ENCODE data around the gene TPTE2. TPM values are rescaled to one million over a fixed set of nuclear protein-coding genes. Genes with fewer than 3 reads are reported as not detected.
"Not testable (repeated sequence)": the region's sequence is repeated elsewhere in the genome, so short reads cannot be mapped to it uniquely, and the experiment has no call there.

TPTE2 gene
- total and polyA plus RNA-seq, 9 of the 15 experiments (the other 6 are each of a cell fraction or from before 2014, with no cell fraction given), result not detected

DNA sequence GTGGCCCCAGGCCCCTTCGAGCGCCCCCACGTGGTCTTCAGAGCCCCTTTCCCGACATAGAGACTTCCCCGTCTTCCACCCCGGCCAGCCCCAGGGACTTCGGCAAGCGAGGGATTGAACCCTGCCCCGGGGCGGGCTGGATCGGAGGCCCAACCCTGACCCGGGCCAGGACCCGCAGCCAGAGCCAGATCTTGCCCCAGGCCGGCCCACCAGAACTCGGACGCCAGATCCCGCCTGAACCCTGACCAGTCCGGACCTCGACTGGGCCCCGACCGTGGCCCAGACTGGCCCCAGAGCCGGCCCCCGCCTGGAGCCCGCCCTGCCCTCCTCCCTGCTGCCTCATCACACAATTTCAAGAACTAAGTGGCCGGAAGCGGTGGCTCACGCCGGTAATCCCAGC, 253 bp upstream of the TPTE2 start (continued):
- TF ChIP-seq PBX2 (CRISPR knock-in tag; IDR thresholded peaks at IDR 0.05; ENCODE audit: low read depth) (no peak), PBX2 (tag; conservative IDR thresholded peaks at IDR 0.05; ENCODE audit: low read depth) (no peak)

- WGBS (ENCODE audit: insufficient coverage, low coverage, missing lambda C conversion rate), result 87% methylated on average over 3 of the region's 22 CpGs
- H2AFZ ChIP-seq (ENCODE audit: low read depth, low read length); CTCF ChIA-PET (ENCODE audit: low intra/inter-chr PET ratio); H3K27ac ChIP-seq (ENCODE audit: extremely low read depth, low read depth, low read length); H3K4me1 ChIP-seq (replicated peaks in 1 of 2; ENCODE audit: control insufficient read depth in 2 of 2, insufficient read depth in 2 of 2, low read length in 2 of 2); H3K9me3 ChIP-seq (replicated peaks; ENCODE audit: control insufficient read depth, insufficient read depth, low read depth, low read length); ATAC-seq; H3K36me3 ChIP-seq (ENCODE audit: control insufficient read depth, insufficient read depth, low read length); DNase-seq (ENCODE audit: extremely low read depth in 1 of 4, low spot score in 3 of 4); in situ Hi-C loops (cut with MboI); FAIRE-seq; POLR2A ChIA-PET; H3K79me2 ChIP-seq (ENCODE audit: control insufficient read depth, insufficient read depth, low read length); BruUV-seq (replicated peaks); intact Hi-C loops (cut with micrococcal nuclease); H3K9ac ChIP-seq (ENCODE audit: insufficient read depth in 1 of 2, low read depth in 2 of 2, low read length in 2 of 2); H3K4me2 ChIP-seq (ENCODE audit: insufficient read depth, low read length); H4K20me1 ChIP-seq (replicated peaks; ENCODE audit: control insufficient read depth, insufficient read depth, low read length); H3K27me3 ChIP-seq (ENCODE audit: control insufficient read depth in 2 of 2, insufficient read depth in 2 of 2, low read length in 2 of 2); H3K4me3 ChIP-seq; H3K9me1 ChIP-seq (ENCODE audit: control insufficient read depth, insufficient read depth, low read length): not testable (repeated sequence)
These were observed 660 bp downstream of the TPTE2 start for GRCh38 chr13:19560672-19561071.

DNA sequence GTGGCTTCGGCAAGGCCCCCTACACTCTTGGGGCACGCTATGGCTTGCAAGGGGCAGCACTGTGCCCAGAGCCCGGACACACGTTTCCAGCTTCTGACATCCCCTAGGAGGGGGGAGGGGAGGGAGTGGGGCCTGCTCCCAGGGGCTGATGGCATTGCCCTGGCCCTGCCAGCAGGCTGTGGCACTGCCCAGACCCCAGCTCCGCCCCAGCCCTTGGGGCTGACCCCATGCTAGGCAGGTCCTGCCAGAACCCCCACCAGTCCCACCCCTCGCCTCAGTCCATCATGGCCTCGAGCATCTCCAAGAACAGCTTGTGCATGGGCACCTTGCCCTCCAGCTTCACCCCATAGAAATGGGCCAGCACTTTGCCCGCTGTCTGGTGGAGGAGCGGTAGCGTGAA, 1.6 kb downstream of the TPTE2 start:
- H4K20me1 ChIP-seq (replicated peaks; ENCODE audit: control insufficient read depth, insufficient read depth, low read length); H2AFZ ChIP-seq (ENCODE audit: low read depth, low read length); CTCF ChIA-PET (ENCODE audit: low intra/inter-chr PET ratio); H3K4me2 ChIP-seq (ENCODE audit: insufficient read depth, low read length); DNase-seq (ENCODE audit: extremely low read depth in 1 of 4, low spot score in 3 of 4); H3K4me1 ChIP-seq (replicated peaks in 1 of 2; ENCODE audit: control insufficient read depth in 2 of 2, insufficient read depth in 2 of 2, low read length in 2 of 2); H3K79me2 ChIP-seq (ENCODE audit: control insufficient read depth, insufficient read depth, low read length); intact Hi-C loops (cut with micrococcal nuclease); H3K9me3 ChIP-seq (replicated peaks; ENCODE audit: control insufficient read depth, insufficient read depth, low read depth, low read length); ATAC-seq; H3K4me3 ChIP-seq; H3K9me1 ChIP-seq (ENCODE audit: control insufficient read depth, insufficient read depth, low read length); in situ Hi-C loops (cut with MboI); POLR2A ChIA-PET; H3K27me3 ChIP-seq (ENCODE audit: control insufficient read depth in 2 of 2, insufficient read depth in 2 of 2, low read length in 2 of 2); FAIRE-seq; H3K36me3 ChIP-seq (ENCODE audit: control insufficient read depth, insufficient read depth, low read length); BruUV-seq (replicated peaks); H3K9ac ChIP-seq (ENCODE audit: insufficient read depth in 1 of 2, low read depth in 2 of 2, low read length in 2 of 2); H3K27ac ChIP-seq (ENCODE audit: extremely low read depth, low read depth, low read length): not testable (repeated sequence)
- WGBS (ENCODE audit: insufficient coverage, low coverage, missing lambda C conversion rate), result no CpG with 5 or more reads among the region's 10 CpGs

DNA sequence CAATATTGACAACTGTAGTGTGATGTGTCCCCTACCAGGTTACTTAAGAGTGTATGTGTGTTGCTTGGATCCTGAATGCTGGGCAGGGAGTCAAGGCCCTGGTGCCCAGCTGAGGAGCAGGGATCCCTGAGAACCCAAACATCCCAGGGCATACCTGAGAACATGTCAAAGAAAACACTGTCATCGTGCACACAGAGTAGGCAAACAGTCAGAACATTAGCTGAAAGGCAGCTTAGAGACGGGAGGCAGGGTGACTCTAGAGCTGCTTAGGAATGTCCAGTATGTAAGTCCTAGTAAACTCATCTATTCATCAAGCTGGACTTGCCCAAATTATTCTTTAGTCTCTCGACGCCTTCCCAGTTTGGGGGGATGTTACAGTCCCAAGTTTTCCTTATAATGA, 4.0 kb downstream of the TPTE2 start:
- in situ Hi-C loops (cut with MboI); H3K36me3 ChIP-seq (ENCODE audit: control insufficient read depth, insufficient read depth, low read length); CTCF ChIA-PET (ENCODE audit: low intra/inter-chr PET ratio); H3K27ac ChIP-seq (ENCODE audit: extremely low read depth, low read depth, low read length); POLR2A ChIA-PET; intact Hi-C loops (cut with micrococcal nuclease); H3K27me3 ChIP-seq (ENCODE audit: control insufficient read depth in 2 of 2, insufficient read depth in 2 of 2, low read length in 2 of 2); H3K4me2 ChIP-seq (ENCODE audit: insufficient read depth, low read length); H3K79me2 ChIP-seq (ENCODE audit: control insufficient read depth, insufficient read depth, low read length); BruUV-seq (replicated peaks); ATAC-seq; H3K9me1 ChIP-seq (ENCODE audit: control insufficient read depth, insufficient read depth, low read length); DNase-seq (ENCODE audit: extremely low read depth in 1 of 4, low spot score in 3 of 4); H3K9ac ChIP-seq (ENCODE audit: insufficient read depth in 1 of 2, low read depth in 2 of 2, low read length in 2 of 2); H4K20me1 ChIP-seq (replicated peaks; ENCODE audit: control insufficient read depth, insufficient read depth, low read length); H3K4me3 ChIP-seq; H3K9me3 ChIP-seq (replicated peaks; ENCODE audit: control insufficient read depth, insufficient read depth, low read depth, low read length); H3K4me1 ChIP-seq (replicated peaks in 1 of 2; ENCODE audit: control insufficient read depth in 2 of 2, insufficient read depth in 2 of 2, low read length in 2 of 2); H2AFZ ChIP-seq (ENCODE audit: low read depth, low read length): not testable (repeated sequence)
- WGBS (ENCODE audit: insufficient coverage, low coverage, missing lambda C conversion rate), result 10% methylated on average over 2 of the region's 4 CpGs
- peak; percentile 40 for FAIRE-seq

All from K562 (cell line).